Activated CD4-positive, alpha-beta memory T cell treated with anti-CD3 and anti-CD28 coated beads, Interleukin-2, amount 10 ng/mL, durations not matched to agents 7 days and 5 days (primary cell): ENCODE results near the gene RRBP1. TPM values are rescaled to one million over a fixed set of nuclear protein-coding genes. Genes with fewer than 3 reads are reported as not detected.

ENCODE experiments used
- CTCF ChIA-PET: fragments of 350-600 bp; sonication (Branson Sonifier 250); formaldehyde crosslinking; loops from one replicate; lab custom pipeline; 2021; ENCODE audit warnings: antibody characterized with exemption, inconsistent platforms; lab: Charles Lee
- POLR2A ChIA-PET: fragments of 350-600 bp; sonication (Branson Sonifier 250); formaldehyde crosslinking; loops from one replicate; lab custom pipeline; 2021; ENCODE audit warnings: antibody characterized with exemption; lab: Charles Lee
- DNase-seq: peaks from one replicate; pipeline ENCODE4 v3.0.0-alpha.2; 2020
- H3K27ac Mint-ChIP-seq: one replicate; pipeline ENCODE4 v1.8.0; 2021; ENCODE audit warnings: mild to moderate bottlenecking, mixed read lengths
- H3K27me3 Mint-ChIP-seq: one replicate; pipeline ENCODE4 v1.8.0; 2021; ENCODE audit warnings: mixed read lengths
- H3K36me3 Mint-ChIP-seq: one replicate; pipeline ENCODE4 v1.8.0; 2021; ENCODE audit warnings: low read depth, mixed read lengths
- H3K4me1 Mint-ChIP-seq: one replicate; pipeline ENCODE4 v1.8.0; 2021; ENCODE audit warnings: mixed read lengths
- H3K4me3 Mint-ChIP-seq: one replicate; pipeline ENCODE4 v1.8.0; 2021; ENCODE audit warnings: mild to moderate bottlenecking, mixed read lengths
- H3K9me3 Mint-ChIP-seq: one replicate; pipeline ENCODE4 v1.8.0; 2021; ENCODE audit warnings: mixed read lengths
- total RNA-seq, 2 experiments: library from RNA; stranded (reverse); gene quantifications; one replicate each; pipeline ENCODE4 v1.2.3, GENCODE V29; 2021

RRBP1 gene
- total RNA-seq, 2 experiments from 2014 or later = 82.3 to 85.7 TPM

DNA sequence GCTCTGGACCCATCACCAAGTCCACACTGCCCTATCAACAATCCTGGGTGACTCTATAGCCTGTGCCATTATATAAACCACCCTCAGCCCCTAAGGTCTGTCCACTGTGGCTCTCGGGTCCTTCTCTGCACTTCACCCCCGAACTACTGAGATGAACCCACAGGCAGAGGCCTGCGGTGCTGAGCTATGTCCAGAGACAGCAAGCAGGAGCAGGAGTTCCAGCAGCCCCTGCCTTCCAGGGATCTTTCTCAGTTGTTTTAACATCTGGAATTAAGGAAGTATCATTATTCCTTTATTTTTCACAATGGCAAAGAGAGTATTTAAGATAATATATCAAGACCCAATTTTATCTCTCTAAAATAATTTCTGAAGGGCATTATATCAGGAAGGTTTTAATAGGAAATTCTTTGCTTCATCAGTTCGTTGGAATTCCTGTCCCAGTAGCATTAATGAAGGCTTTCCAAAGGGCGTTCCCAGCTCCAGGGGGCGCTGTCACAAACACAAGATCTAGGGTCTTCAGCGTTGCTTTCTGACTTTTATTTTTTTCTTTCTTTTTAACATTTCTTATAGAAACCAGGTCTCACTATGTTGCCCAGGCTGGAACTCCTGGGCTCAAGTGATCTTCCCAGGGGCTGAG lies 27.3 kb downstream of the RRBP1 start:
- POLR2A ChIA-PET = no interaction called here
- Mint-ChIP-seq H3K9me3 (peaks cover 5% of the 10 kb centered on the region), H3K4me3 (no peak overlapping the region), H3K27me3 (no peaks in the 10 kb centered on the region), H3K27ac (no peak overlapping the region), H3K36me3 (peaks cover 52% of the 10 kb centered on the region), H3K4me1 (peaks cover 16% of the 10 kb centered on the region)
- CTCF ChIA-PET = interaction anchor here (2.0 kb wide), 1 partner anchor 28 kb away, joined by 10 read pairs; the partner anchor contains the start of gene RRBP1
- DNase-seq = no peak

- Mint-ChIP-seq H3K4me3 (no peak overlapping the region), H3K36me3 (peaks cover 48% of the 10 kb centered on the region), H3K27me3 (no peaks in the 10 kb centered on the region), H3K9me3 (peaks cover 2% of the 10 kb centered on the region), H3K4me1 (peaks cover 19% of the 10 kb centered on the region), H3K27ac (no peak overlapping the region)
- CTCF ChIA-PET = no interaction called here
- POLR2A ChIA-PET = no interaction called here
- no peak for DNase-seq
These were observed 28.0 kb downstream of the RRBP1 start for GRCh38 chr20:17653835-17654648.

- Mint-ChIP-seq H3K4me1 (peaks cover 16% of the 10 kb centered on the region), H3K27ac (no peak overlapping the region), H3K27me3 (no peaks in the 10 kb centered on the region), H3K4me3 (no peak overlapping the region), H3K9me3 (no peaks in the 10 kb centered on the region), H3K36me3 (peaks cover 33% of the 10 kb centered on the region)
- ChIA-PET POLR2A (no interaction called here), CTCF (interaction anchor here (1.0 kb wide), 1 partner anchor 14 kb away, joined by 4 read pairs; no protein-coding TSS in a partner anchor)
- DNase-seq = no peak
These were observed 29.6 kb downstream of the RRBP1 start for GRCh38 chr20:17652411-17652810.

GRCh38 chr20:17651760-17652388 lies 30.2 kb downstream of the RRBP1 start:
- CTCF ChIA-PET = interaction anchor here (1.0 kb wide), 2 partner anchors 14 to 115 kb away, joined by 3 to 4 read pairs; no protein-coding TSS in a partner anchor
- no peak overlapping the region for H3K4me3 Mint-ChIP-seq
- peaks cover 16% of the 10 kb centered on the region for H3K4me1 Mint-ChIP-seq
- no peaks in the 10 kb centered on the region for H3K27me3 Mint-ChIP-seq
- H3K27ac Mint-ChIP-seq = no peak overlapping the region
- H3K9me3 Mint-ChIP-seq = no peaks in the 10 kb centered on the region
- POLR2A ChIA-PET = no interaction called here
- peaks cover 28% of the 10 kb centered on the region for H3K36me3 Mint-ChIP-seq
- DNase-seq = no peak

GRCh38 chr20:17651129-17651759 lies 30.8 kb downstream of the RRBP1 start:
- H3K27ac Mint-ChIP-seq = no peak overlapping the region
- no peaks in the 10 kb centered on the region for H3K27me3 Mint-ChIP-seq
- ChIA-PET POLR2A (no interaction called here), CTCF (interaction anchor here (1.0 kb wide), 2 partner anchors 15 to 114 kb away, joined by 3 to 4 read pairs; no protein-coding TSS in a partner anchor)
- H3K4me1 Mint-ChIP-seq = peaks cover 15% of the 10 kb centered on the region
- peaks cover 22% of the 10 kb centered on the region for H3K36me3 Mint-ChIP-seq
- no peak for DNase-seq
- H3K4me3 Mint-ChIP-seq = no peak overlapping the region
- no peaks in the 10 kb centered on the region for H3K9me3 Mint-ChIP-seq

- Mint-ChIP-seq H3K4me3 (no peak overlapping the region), H3K27me3 (no peaks in the 10 kb centered on the region), H3K27ac (no peak overlapping the region), H3K36me3 (peaks cover 21% of the 10 kb centered on the region), H3K4me1 (peaks cover 9% of the 10 kb centered on the region), H3K9me3 (no peaks in the 10 kb centered on the region)
- no peak for DNase-seq
- POLR2A ChIA-PET = no interaction called here
- CTCF ChIA-PET = interaction anchor here (1.0 to 1.3 kb wide), 3 partner anchors 12 to 114 kb away, joined by 3 to 5 read pairs (median 3); partner anchors contain the start of gene RRBP1
These were observed 31.5 kb downstream of the RRBP1 start for GRCh38 chr20:17650301-17651128.

GRCh38 chr20:17648791-17649730 lies 33.0 kb downstream of the RRBP1 start:
- Mint-ChIP-seq H3K9me3 (no peaks in the 10 kb centered on the region), H3K4me1 (peaks cover 9% of the 10 kb centered on the region), H3K36me3 (peaks cover 7% of the 10 kb centered on the region), H3K27ac (no peak overlapping the region), H3K27me3 (no peaks in the 10 kb centered on the region), H3K4me3 (no peak overlapping the region)
- DNase-seq = no peak
- POLR2A ChIA-PET = interaction anchor here (1.4 kb wide), 1 partner anchor 38 kb away, joined by 4 read pairs; no protein-coding TSS in a partner anchor
- CTCF ChIA-PET = interaction anchor here (0.8 to 1.8 kb wide), 5 partner anchors 33 to 330 kb away, joined by 3 to 6 read pairs (median 5); partner anchors contain the start of genes BFSP1 and RRBP1

GRCh38 chr20:17648315-17648646 lies 33.8 kb downstream of the RRBP1 start:
- no peaks in the 10 kb centered on the region for H3K9me3 Mint-ChIP-seq
- no peak overlapping the region for H3K4me3 Mint-ChIP-seq
- ChIA-PET CTCF (interaction anchor here (0.7 to 1.8 kb wide), 4 partner anchors 34 to 116 kb away, joined by 3 to 6 read pairs (median 4); partner anchors contain the start of genes BFSP1 and RRBP1), POLR2A (no interaction called here)
- DNase-seq = no peak
- peaks cover 6% of the 10 kb centered on the region for H3K36me3 Mint-ChIP-seq
- H3K4me1 Mint-ChIP-seq = peaks cover 9% of the 10 kb centered on the region
- H3K27ac Mint-ChIP-seq = no peak overlapping the region
- no peaks in the 10 kb centered on the region for H3K27me3 Mint-ChIP-seq

- POLR2A ChIA-PET = interaction anchor here (0.7 kb wide), 1 partner anchor 37 kb away, joined by 3 read pairs; no protein-coding TSS in a partner anchor
- Mint-ChIP-seq H3K27me3 (no peaks in the 10 kb centered on the region), H3K36me3 (peaks cover 6% of the 10 kb centered on the region), H3K27ac (no peak overlapping the region), H3K4me1 (peaks cover 9% of the 10 kb centered on the region), H3K9me3 (no peaks in the 10 kb centered on the region), H3K4me3 (no peak overlapping the region)
- CTCF ChIA-PET = interaction anchor here (0.7 to 1.8 kb wide), 3 partner anchors 35 to 111 kb away, joined by 3 to 5 read pairs (median 4); partner anchors contain the start of gene RRBP1
- no peak for DNase-seq
These were observed 34.4 kb downstream of the RRBP1 start for GRCh38 chr20:17647391-17648314.

DNA sequence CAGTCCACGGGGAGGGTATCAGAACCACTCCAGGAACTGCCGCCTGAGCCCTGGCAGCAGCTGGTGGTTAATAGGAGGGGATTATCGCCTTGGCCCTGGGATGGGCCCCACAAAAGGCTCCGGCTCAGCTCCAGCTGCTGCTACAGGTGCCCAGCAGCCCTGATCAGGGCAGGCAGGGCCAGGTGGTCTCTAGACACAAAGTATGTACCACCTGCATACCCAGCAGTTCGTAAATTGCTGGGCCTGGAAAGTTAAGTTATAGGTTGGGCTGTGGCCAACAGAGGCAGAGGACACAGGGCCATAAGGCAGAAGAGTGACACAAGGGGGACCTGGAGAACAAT lies 35.1 kb downstream of the RRBP1 start:
- CTCF ChIA-PET = no interaction called here
- peaks cover 9% of the 10 kb centered on the region for H3K4me1 Mint-ChIP-seq
- no peak overlapping the region for H3K4me3 Mint-ChIP-seq

More for the DNA sequence above, 35.1 kb downstream of the RRBP1 start:
- Mint-ChIP-seq H3K27me3 (no peaks in the 10 kb centered on the region), H3K36me3 (peaks cover 6% of the 10 kb centered on the region), H3K9me3 (no peaks in the 10 kb centered on the region), H3K27ac (no peak overlapping the region)
- no peak for DNase-seq
- POLR2A ChIA-PET = no interaction called here
